ENCODE measurements around the gene FRMPD1. TPM values are rescaled to one million over a fixed set of nuclear protein-coding genes. Genes with fewer than 3 reads are reported as not detected.

FRMPD1 gene
- total and polyA plus RNA-seq, 10 of the 15 experiments (the other 5 are each of a cell fraction or from before 2014, with no cell fraction given): 0.01 to 0.08 (median 0.05) TPM; not detected in 6

- ChIA-PET CTCF (interaction anchor here (0.6 to 2.1 kb wide), 3 partner anchors 17 to 832 kb away, joined by 3 to 6 read pairs (median 3); no protein-coding TSS in a partner anchor), POLR2A (no interaction called here), RAD21 (ENCODE audit: unreplicated experiment) (interaction anchor here (0.6 kb wide), 1 partner anchor 350 kb away, joined by 4 read pairs; no protein-coding TSS in a partner anchor), SMC1A (ENCODE audit: uncharacterized antibody, unreplicated experiment) (interaction anchor here (0.8 kb wide), 1 partner anchor 31 kb away, joined by 3 read pairs; no protein-coding TSS in a partner anchor)
- Histone ChIP-seq H3K36me3 (ENCODE audit: control insufficient read depth in 2 of 2, insufficient read depth in 2 of 2, low read length in 1 of 2) (no peaks in the 10 kb centered on the region), H3K4me1 (ENCODE audit: control insufficient read depth, insufficient read depth, low read length) (no peaks in the 10 kb centered on the region), H2AFZ (ENCODE audit: control insufficient read depth, low read depth, low read length) (no peak overlapping the region), H4K20me1 (ENCODE audit: control insufficient read depth, insufficient read depth) (no peaks in the 10 kb centered on the region), H3K4me3 (no peak overlapping the region), H3K27me3 (replicated peaks in 1 of 2; ENCODE audit: control insufficient read depth in 2 of 2, insufficient read depth in 2 of 2, low read length in 1 of 2) (no peaks in the 10 kb centered on the region; a peak in 2 of 4 replicates), H3K4me2 (ENCODE audit: control insufficient read depth, insufficient read depth) (no peak overlapping the region), H3K79me2 (ENCODE audit: control insufficient read depth, insufficient read depth, low read length) (no peaks in the 10 kb centered on the region), H3K27ac (ENCODE audit: control insufficient read depth, insufficient read depth) (no peak overlapping the region), H3K9ac (ENCODE audit: control insufficient read depth, insufficient read depth, low read length) (no peak overlapping the region), H3K9me3 (replicated peaks; ENCODE audit: control insufficient read depth, insufficient read depth, low read length) (no peaks in the 10 kb centered on the region)
- intact Hi-C loops (cut with micrococcal nuclease; ENCODE audit: unreplicated experiment) (no loop called here), in situ Hi-C loops (cut with MboI) (no loop called here)
- FAIRE-seq (no peak), ATAC-seq (no peak), DNase-seq (ENCODE audit: low read depth, low spot score) (no peak)
- WGBS (ENCODE audit: insufficient coverage, insufficient replicate concordance, low lambda C conversion rate, missing lambda C conversion rate): 30% methylated on average over 5 of the region's 5 CpGs
- BruUV-seq (replicated peaks): no TSS peak
- TF ChIP-seq CUX1 (IDR thresholded peaks at IDR 0.05; ENCODE audit: insufficient replicate concordance, low read depth, low read length) (no peak), ZNF217 (IDR thresholded peaks at IDR 0.05) (no peak), CEBPZ (IDR thresholded peaks at IDR 0.05; ENCODE audit: low read depth, low read length) (no peak), E4F1 (IDR thresholded peaks at IDR 0.05; ENCODE audit: borderline replicate concordance, partially characterized antibody) (no peak), ZNF24 (IDR thresholded peaks at IDR 0.05) (no peak), NBN (IDR thresholded peaks at IDR 0.05) (no peak), SMAD1 (IDR thresholded peaks at IDR 0.05; ENCODE audit: low read depth, partially characterized antibody) (no peak), PBX3 (IDR thresholded peaks at IDR 0.05; ENCODE audit: insufficient replicate concordance, low read depth, low read length) (no peak), DPF2 (IDR thresholded peaks at IDR 0.05) (no peak), TCF7 (IDR thresholded peaks at IDR 0.05; ENCODE audit: borderline replicate concordance) (no peak)
These were observed 25.6 kb upstream of the FRMPD1 start for GRCh38 chr9:37625036-37625757.

All from GM12878 (cell line).